PFSK-1 (cell line): ENCODE data around the gene ADGRG7.

ENCODE experiments used
- FOXP2 ChIP-seq: optimal IDR thresholded peaks from 2 replicates; pipeline ENCODE3; 2011; ENCODE audit warnings: borderline replicate concordance, control low read depth, inconsistent platforms; ENCODE audit not compliant: insufficient read depth; ENCODE audit errors: extremely low read length, extremely low read depth
- POLR2AphosphoS5 ChIP-seq: IDR thresholded peaks from 2 replicates; pipeline ENCODE4 v1.6.1; 2012; ENCODE audit warnings: low read depth, mild to moderate bottlenecking, control low read depth, low read length, moderate library complexity
- REST ChIP-seq, 2 experiments: IDR thresholded peaks; 2 replicates each; pipeline versions ENCODE4 v1.6.1 to v1.8.0; 2011 to 2012; ENCODE audit warnings: low read depth in 2 of 2, low read length in 2 of 2, control low read depth in 1 of 2, inconsistent platforms in 1 of 2, mild to moderate bottlenecking in 1 of 2, moderate library complexity in 1 of 2; ENCODE audit not compliant: insufficient read depth in 1 of 2
- SIN3A ChIP-seq: IDR thresholded peaks from 2 replicates; pipeline ENCODE4 v1.6.1; 2012; ENCODE audit warnings: mild to moderate bottlenecking, low read length, moderate library complexity, borderline replicate concordance; ENCODE audit not compliant: insufficient read depth
- TAF1 ChIP-seq: IDR thresholded peaks from 2 replicates; pipeline ENCODE4 v1.6.1; 2012; ENCODE audit warnings: low read length, control low read depth, borderline replicate concordance; ENCODE audit not compliant: insufficient read depth

Gene ADGRG7

GRCh38 chr3:100737334-100737733, 127.9 kb downstream of the ADGRG7 start:
- TF ChIP-seq POLR2AphosphoS5 (no peak), SIN3A (no peak), FOXP2 (no peak), REST (IDR thresholded peaks at IDR 0.05; ENCODE audit: insufficient read depth in 1 of 2, low read depth in 2 of 2, low read length in 2 of 2) (no peak), TAF1 (no peak)

- no peak for TF ChIP-seq POLR2AphosphoS5
- TF ChIP-seq TAF1: no peak
- no peak for TF ChIP-seq REST (IDR thresholded peaks at IDR 0.05; ENCODE audit: insufficient read depth in 1 of 2, low read depth in 2 of 2, low read length in 2 of 2)
Observed at GRCh38 chr3:100740207-100740606, 130.8 kb downstream of the ADGRG7 start.

GRCh38 chr3:100743535-100743934, 134.1 kb downstream of the ADGRG7 start:
- no peak for TF ChIP-seq FOXP2
- TF ChIP-seq POLR2AphosphoS5: no peak
- TF ChIP-seq TAF1: no peak
- TF ChIP-seq REST (IDR thresholded peaks at IDR 0.05; ENCODE audit: insufficient read depth in 1 of 2, low read depth in 2 of 2, low read length in 2 of 2): no peak
- no peak for TF ChIP-seq SIN3A

- TF ChIP-seq FOXP2 (no peak), TAF1 (no peak), REST (IDR thresholded peaks at IDR 0.05; ENCODE audit: insufficient read depth in 1 of 2, low read depth in 2 of 2, low read length in 2 of 2) (no peak), POLR2AphosphoS5 (no peak), SIN3A (no peak)
Observed at GRCh38 chr3:100744671-100745070, 135.3 kb downstream of the ADGRG7 start.
